HepG2 (cell line): Measurements from ENCODE around the gene MRGPRE. TPM values are rescaled to one million over a fixed set of nuclear protein-coding genes. Genes with fewer than 3 reads are reported as not detected.

Experiments used
- ATAC-seq: fragments of 200-7000 bp; cut with Tn5 transposase; 3 replicates; pipeline ENCODE4 v1.9.1; 2020; ENCODE audit warnings: mild to moderate bottlenecking, moderate library complexity
- BruUV-seq: library from RNA; stranded (reverse); fragments of 400-500 nt; replicated peaks from 2 replicates; lab custom pipeline; 2021; lab: Mats Ljungman, UMichigan
- CTCF ChIA-PET: fragments of 300-600 bp; formaldehyde crosslinking; extraction: SDS; loops from one replicate; lab custom pipeline; 2021; ENCODE audit warnings: low total read pairs, inconsistent platforms, low intra/inter-chr PET ratio; lab: Yijun Ruan, JAX
- POLR2A ChIA-PET: fragments of 350-600 bp; sonication (Branson Sonifier 250); formaldehyde crosslinking; loops from one replicate; lab custom pipeline; 2020; ENCODE audit warnings: antibody characterized with exemption, inconsistent platforms; lab: Yijun Ruan, JAX
- DNase-seq: peaks from one replicate; pipeline ENCODE4 v3.0.0-alpha.2; 2015; ENCODE audit warnings: low spot score
- FAIRE-seq: peaks from 3 replicates; lab custom pipeline; 2011; peaks lifted over from hg19 to GRCh38; lab: Jason Lieb, UNC
- H2AFZ ChIP-seq: one replicate; pipeline ENCODE4 v1.6.1; 2011; ENCODE audit warnings: low read length, inconsistent platforms
- H3K27ac ChIP-seq: fragments of 300-600 bp; 3 replicates; pipeline ENCODE4 v1.8.0; 2011; ENCODE audit warnings: mixed run types, mild to moderate bottlenecking, mixed read lengths, low read length, inconsistent platforms; ENCODE audit not compliant: insufficient read depth; ENCODE audit errors: extremely low read length
- H3K27me3 ChIP-seq, 2 experiments: fragments of 200-600 bp in 1 of 2; 2 replicates in 1 of 2; 3 replicates in 1 of 2; pipeline versions ENCODE4 v1.6.0 to v1.8.0; 2011; ENCODE audit warnings: low read length in 2 of 2, mild to moderate bottlenecking in 2 of 2, moderate library complexity in 2 of 2, inconsistent platforms in 1 of 2; ENCODE audit not compliant: insufficient read depth in 2 of 2, control insufficient read depth in 1 of 2
- H3K36me3 ChIP-seq, 2 experiments: fragments of 200-600 bp in 1 of 2; replicated peaks in 1 of 2; 2 replicates in 1 of 2; 3 replicates in 1 of 2; pipeline versions ENCODE4 v1.5.1 to v1.8.0; 2011; ENCODE audit warnings: low read length in 2 of 2, inconsistent platforms in 1 of 2; ENCODE audit not compliant: insufficient read depth in 2 of 2, control insufficient read depth in 1 of 2
- H3K4me1 ChIP-seq: 2 replicates; pipeline ENCODE4 v1.5.1; 2012; ENCODE audit warnings: low read length, inconsistent platforms; ENCODE audit not compliant: insufficient read depth
- H3K4me2 ChIP-seq: 2 replicates; pipeline ENCODE4 v1.6.0; 2011; ENCODE audit warnings: low read depth, low read length, inconsistent platforms
- H3K4me3 ChIP-seq, 3 experiments: fragments of 200-600 bp in 1 of 3; sonication (generic), shearing (Covaris generic) in 1 of 3; replicated peaks in 1 of 3; 2 replicates each; pipeline ENCODE4 v1.5.1; 2011 to 2016; ENCODE audit warnings: low read length in 3 of 3, inconsistent platforms in 2 of 3, low read depth in 2 of 3, mild to moderate bottlenecking in 2 of 3, control low read depth in 1 of 3, mixed read lengths in 1 of 3; ENCODE audit not compliant: insufficient read depth in 1 of 3
- H3K79me2 ChIP-seq: one replicate; pipeline ENCODE4 v1.6.1; 2011; ENCODE audit warnings: low read length, inconsistent platforms; ENCODE audit not compliant: insufficient read depth
- H3K9ac ChIP-seq: 2 replicates; pipeline ENCODE4 v1.6.0; 2011; ENCODE audit warnings: mild to moderate bottlenecking, low read depth, low read length, inconsistent platforms; ENCODE audit not compliant: insufficient read depth
- H3K9me3 ChIP-seq: 2 replicates; pipeline ENCODE4 v1.5.1; 2012; ENCODE audit warnings: mild to moderate bottlenecking, low read length
- H4K20me1 ChIP-seq: 2 replicates; pipeline ENCODE4 v1.6.0; 2011; ENCODE audit warnings: inconsistent platforms, mild to moderate bottlenecking, low read length, moderate library complexity; ENCODE audit not compliant: insufficient read depth
- AHR ChIP-seq: IDR thresholded peaks from 2 replicates; pipeline ENCODE4 v1.6.1; 2018; ENCODE audit warnings: missing genetic modification reagents, missing compliant biosample characterization
- ETV6 ChIP-seq: sonication (generic); formaldehyde crosslinking; conservative IDR thresholded peaks from 2 replicates; pipeline ENCODE4 v1.4.0; 2020; ENCODE audit warnings: missing genetic modification reagents
- MED1 ChIP-seq: sonication (generic); formaldehyde crosslinking; IDR thresholded peaks from 2 replicates; pipeline ENCODE4 v1.4.0; 2020; ENCODE audit warnings: missing genetic modification reagents
- NCOA5 ChIP-seq: sonication (generic); formaldehyde crosslinking; IDR thresholded peaks from 2 replicates; pipeline ENCODE4 v1.4.0; 2020; ENCODE audit warnings: missing genetic modification reagents
- SALL1 ChIP-seq: sonication (generic); formaldehyde crosslinking; IDR thresholded peaks from 2 replicates; pipeline ENCODE4 v1.8.0; 2022; ENCODE audit warnings: mild to moderate bottlenecking, missing genetic modification reagents
- SIX1 ChIP-seq: sonication (generic); formaldehyde crosslinking; IDR thresholded peaks from 2 replicates; pipeline ENCODE4 v1.4.0; 2020; ENCODE audit warnings: missing genetic modification reagents, borderline replicate concordance
- ZFAT ChIP-seq: sonication (generic); formaldehyde crosslinking; conservative IDR thresholded peaks from 2 replicates; pipeline ENCODE4 v1.8.1; 2023; ENCODE audit warnings: missing genetic modification reagents, inconsistent platforms
- ZNF17 ChIP-seq: sonication (generic); formaldehyde crosslinking; IDR thresholded peaks from 2 replicates; pipeline ENCODE4 v1.5.0; 2020; ENCODE audit warnings: mild to moderate bottlenecking, missing genetic modification reagents
- ZNF83 ChIP-seq: sonication (generic); formaldehyde crosslinking; IDR thresholded peaks from 2 replicates; pipeline ENCODE4 v1.4.0; 2020; ENCODE audit warnings: missing genetic modification reagents, mild to moderate bottlenecking, borderline replicate concordance
- WGBS: methylation state at CpG from one replicate; pipeline ENCODE4 v1.1.6; 2017; ENCODE audit warnings: low lambda C conversion rate; 5-methylcytosine and 5-hydroxymethylcytosine counted together
- in situ Hi-C: cut with HindIII; loops from 2 replicates; pipeline ENCODE4 v1.10.0; 2017; ENCODE audit warnings: low pct_unique_long_range_greater_than_20kb; ENCODE audit not compliant: extremely low pct_ligation_motif_present
- intact Hi-C: fragments of 100-400 bp; cut with micrococcal nuclease; formaldehyde crosslinking; loops from one replicate; pipeline ENCODE4 v1.10.0; 2022; ENCODE audit not compliant: unreplicated experiment
- polyA plus RNA-seq, 8 experiments: library from polyadenylated mRNA; depleted of rRNA in 3 of 8; stranded (reverse) in 7 of 8; unstranded in 1 of 8; fragments of >200 nt; fragmentation: Illumina TruSeq in 4 of 8; extraction: Trizol in 4 of 8; gene quantifications; 2 replicates each; pipeline versions ENCODE4 v1.2.1 to v1.2.3, GENCODE V29; 2011 to 2016; ENCODE audit warnings: low read depth in 4 of 8, missing spikeins in 1 of 8, mixed read lengths in 1 of 8; ENCODE audit not compliant: insufficient read depth in 1 of 8
- total RNA-seq, 5 experiments: library from RNA; depleted of rRNA; stranded (reverse); fragments of >200 nt; fragmentation: Illumina TruSeq; extraction: Trizol; gene quantifications; 2 replicates each; pipeline ENCODE4 v1.2.3, GENCODE V29; 2016; ENCODE audit warnings: low read depth in 1 of 5
- TF ChIP-seq, protein P1 (sequence below): sonication (generic); formaldehyde crosslinking; IDR thresholded peaks from 2 replicates; pipeline ENCODE4 v1.4.0; 2020; ENCODE audit warnings: mild to moderate bottlenecking, missing genetic modification reagents

MRGPRE gene
- total and polyA plus RNA-seq, 2 of the 13 experiments (the other 11 are each of a cell fraction or from before 2014, with no cell fraction given): not detected

GRCh38 chr11:3215346-3216026, 16.7 kb downstream of the MRGPRE start:
- no peak for DNase-seq
- CTCF ChIA-PET: no interaction called here

DNA sequence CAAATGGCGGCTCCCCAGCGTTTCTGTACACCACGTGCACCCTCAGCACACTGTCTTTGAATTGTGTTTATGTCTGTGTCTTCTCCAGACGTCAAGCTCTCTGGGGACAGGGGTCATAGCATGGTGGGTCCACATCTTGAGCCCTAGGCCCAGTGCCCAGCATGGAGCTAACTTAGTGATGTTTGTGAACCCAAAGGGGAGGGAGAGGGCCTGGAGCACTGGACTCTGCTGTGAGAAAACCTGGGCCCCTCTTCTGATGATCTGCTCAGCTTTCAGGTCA, 17.9 kb downstream of the MRGPRE start:
- intact Hi-C loops (loop anchor here (10.0 kb wide), 1 partner anchor 100 kb away; no protein-coding TSS in a partner anchor), in situ Hi-C loops (loop anchor here (10.0 kb wide), 2 partner anchors 110 to 180 kb away; no protein-coding TSS in a partner anchor)
- H3K27ac ChIP-seq: no peak overlapping the region
- H3K9ac ChIP-seq: no peak overlapping the region
- no peaks in the 10 kb centered on the region for H4K20me1 ChIP-seq
- H3K9me3 ChIP-seq: no peaks in the 10 kb centered on the region
- no peak for TF ChIP-seq NCOA5 (CRISPR knock-in tag)
- no peak for TF ChIP-seq ZFAT (CRISPR knock-in tag)
- no peak for TF ChIP-seq ZNF17 (CRISPR knock-in tag)
- TF ChIP-seq, protein P1, sequence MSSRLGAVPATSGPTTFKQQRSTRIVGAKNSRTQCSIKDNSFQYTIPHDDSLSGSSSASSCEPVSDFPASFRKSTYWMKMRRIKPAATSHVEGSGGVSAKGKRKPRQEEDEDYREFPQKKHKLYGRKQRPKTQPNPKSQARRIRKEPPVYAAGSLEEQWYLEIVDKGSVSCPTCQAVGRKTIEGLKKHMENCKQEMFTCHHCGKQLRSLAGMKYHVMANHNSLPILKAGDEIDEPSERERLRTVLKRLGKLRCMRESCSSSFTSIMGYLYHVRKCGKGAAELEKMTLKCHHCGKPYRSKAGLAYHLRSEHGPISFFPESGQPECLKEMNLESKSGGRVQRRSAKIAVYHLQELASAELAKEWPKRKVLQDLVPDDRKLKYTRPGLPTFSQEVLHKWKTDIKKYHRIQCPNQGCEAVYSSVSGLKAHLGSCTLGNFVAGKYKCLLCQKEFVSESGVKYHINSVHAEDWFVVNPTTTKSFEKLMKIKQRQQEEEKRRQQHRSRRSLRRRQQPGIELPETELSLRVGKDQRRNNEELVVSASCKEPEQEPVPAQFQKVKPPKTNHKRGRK (CRISPR knock-in tag): no peak
- TF ChIP-seq AHR (CRISPR knock-in tag): no peak
- no peak for TF ChIP-seq SALL1 (CRISPR knock-in tag)
- TF ChIP-seq SIX1 (CRISPR knock-in tag): no peak
- no peak for TF ChIP-seq MED1 (CRISPR knock-in tag)
- FAIRE-seq (no peak), DNase-seq (no peak), ATAC-seq (no peak)
- no TSS peak for BruUV-seq
- H3K4me1 ChIP-seq: no peaks in the 10 kb centered on the region
- no peak overlapping the region for H3K4me2 ChIP-seq
- ChIA-PET CTCF (no interaction called here), POLR2A (no interaction called here)
- no peaks in the 10 kb centered on the region for H3K36me3 ChIP-seq
- H3K27me3 ChIP-seq: peaks cover 3 to 29% of the 10 kb centered on the region in 2 experiments; a peak in 4 of 5 replicates
- no peak overlapping the region for H2AFZ ChIP-seq
- WGBS: 6% methylated on average over 4 of the region's 4 CpGs
- no peak overlapping the region for H3K4me3 ChIP-seq
- H3K79me2 ChIP-seq: no peaks in the 10 kb centered on the region

More at GRCh38 chr11:3215346-3216026, 16.7 kb downstream of the MRGPRE start:
- ATAC-seq: no peak
- H2AFZ ChIP-seq: no peak overlapping the region
- BruUV-seq: no TSS peak
- no peak overlapping the region for H3K4me3 ChIP-seq
- H3K79me2 ChIP-seq: no peaks in the 10 kb centered on the region
- peaks cover 5 to 39% of the 10 kb centered on the region in 2 experiments; a peak in 4 of 5 replicates for H3K27me3 ChIP-seq
- WGBS: 2% methylated on average over 7 of the region's 17 CpGs
- H3K4me2 ChIP-seq: no peak overlapping the region
- no peak overlapping the region for H3K9ac ChIP-seq
- no peaks in the 10 kb centered on the region for H3K9me3 ChIP-seq
- intact Hi-C loops: loop anchor here (10.0 kb wide), 1 partner anchor 101 kb away; no protein-coding TSS in a partner anchor
- TF ChIP-seq ZNF83 (CRISPR knock-in tag) (no peak), ETV6 (CRISPR knock-in tag) (no peak)
- TF ChIP-seq, all 625 proteins: peak for 0
- no peaks in the 10 kb centered on the region for H4K20me1 ChIP-seq
- in situ Hi-C loops: loop anchor here (10.0 kb wide), 2 partner anchors 111 to 181 kb away; no protein-coding TSS in a partner anchor
- H3K27ac ChIP-seq: no peak overlapping the region
- no peaks in the 10 kb centered on the region for H3K4me1 ChIP-seq
- POLR2A ChIA-PET: no interaction called here
- FAIRE-seq: no peak
- no peaks in the 10 kb centered on the region for H3K36me3 ChIP-seq
